NCI-H510A (cell line): ENCODE measurements around the gene ALG9.

Experiments used
- DNase-seq: peaks from one replicate; lab custom pipeline; 2025; lab: John Stamatoyannopoulos, UW

The ALG9 gene

GRCh38 chr11:111879637-111879960 is 8.2 kb upstream of the ALG9 start:
- DNase-seq = no peak

GRCh38 chr11:111878849-111879636 is 7.7 kb upstream of the ALG9 start, which contains the start of the genes CFAP68 and FDXACB1:
TSS of gene CFAP68 (plus strand) at chr11:111879541. CDS start at chr11:111879561, 20 bp downstream.
TSS of gene FDXACB1 (minus strand) at chr11:111879165. CDS start at chr11:111879132, 33 bp downstream.
- DNase-seq = peak; percentile 96

DNA sequence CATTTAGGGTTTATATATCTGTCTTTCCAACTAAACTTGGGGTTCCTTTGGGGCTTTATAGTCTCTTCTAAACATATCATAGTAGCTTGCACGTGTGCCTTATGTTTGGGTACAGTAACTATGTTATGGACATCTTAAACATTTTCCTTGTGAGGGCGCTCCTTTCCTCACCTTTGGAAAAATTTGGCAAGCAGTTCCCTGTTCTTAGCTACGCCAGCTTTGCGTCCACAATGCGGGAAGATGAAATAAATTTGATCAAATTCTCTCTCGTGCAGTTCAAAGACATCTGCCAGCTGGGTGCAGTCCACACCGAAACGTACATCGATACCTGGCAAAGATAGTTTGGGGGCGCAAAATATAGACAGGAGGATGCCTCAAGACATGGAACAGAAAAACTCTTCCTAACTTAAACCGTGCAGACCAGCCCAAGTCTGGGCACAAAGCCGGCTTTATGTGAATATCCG is 7.0 kb upstream of the ALG9 start:
- DNase-seq = no peak

- DNase-seq = no peak
Observed at GRCh38 chr11:111871693-111872161, 346 bp upstream of the ALG9 start.

- DNase-seq = no peak
Observed at GRCh38 chr11:111870522-111870885, 877 bp downstream of the ALG9 start.

- no peak for DNase-seq
Observed at GRCh38 chr11:111870113-111870512, 1.3 kb downstream of the ALG9 start.

DNA sequence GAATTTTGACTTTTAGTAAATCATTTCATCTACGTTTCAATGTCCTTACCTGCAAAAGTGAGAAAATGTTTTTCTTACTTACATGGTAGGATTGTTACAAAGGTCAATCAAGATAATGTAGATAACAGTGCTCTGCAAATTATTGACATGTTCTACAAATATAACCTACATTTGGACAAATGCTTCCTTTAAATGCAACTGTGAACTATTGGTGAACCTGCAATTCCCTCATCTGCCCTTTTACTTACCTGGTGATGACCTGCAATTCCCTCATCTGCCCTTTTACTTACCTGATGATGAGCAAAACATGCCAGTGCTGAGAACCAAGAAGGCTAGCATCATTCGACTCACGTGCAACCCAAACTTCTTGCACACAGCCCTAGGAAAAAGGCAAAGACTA is 11.1 kb downstream of the ALG9 start:
- DNase-seq = no peak

- DNase-seq = no peak
Observed at GRCh38 chr11:111855506-111855905, 15.9 kb downstream of the ALG9 start.

DNA sequence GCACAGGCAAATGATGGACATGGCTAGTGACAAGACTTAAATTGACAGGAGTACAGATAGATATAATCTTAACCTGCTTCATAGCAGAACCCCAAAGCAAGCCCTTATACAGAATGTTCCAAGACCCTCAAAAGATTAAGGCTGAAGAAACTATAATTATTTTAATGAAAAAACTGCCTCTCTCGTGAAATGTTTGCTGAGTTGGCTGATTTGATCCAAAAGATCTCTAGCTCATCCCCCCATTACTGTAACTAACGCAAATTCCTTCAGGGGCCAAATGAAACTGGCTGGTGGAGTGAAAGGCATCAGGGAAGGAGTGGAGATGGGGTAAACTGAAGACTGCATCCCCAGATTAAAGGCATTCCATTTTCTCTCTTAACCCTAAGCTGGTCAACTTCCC is 19.3 kb downstream of the ALG9 start:
- DNase-seq = no peak

DNA sequence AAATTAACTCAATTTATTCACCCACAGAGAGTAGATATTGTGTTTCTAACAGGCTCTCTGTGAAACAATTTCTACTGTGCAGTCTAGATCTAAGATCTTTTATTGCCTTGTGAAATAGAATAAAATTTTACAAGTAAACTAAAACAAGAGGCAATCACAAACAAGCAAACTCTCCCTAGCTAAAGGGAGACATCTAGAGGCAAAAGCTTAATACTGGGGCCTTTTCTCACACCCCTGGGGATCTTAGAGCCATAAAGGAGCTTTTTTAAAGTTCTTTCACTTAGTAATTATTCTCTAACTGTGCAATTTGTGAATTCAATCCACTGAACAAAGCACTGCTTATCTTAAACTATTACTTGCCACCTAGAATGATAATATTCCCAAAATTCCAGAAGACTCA is 19.7 kb downstream of the ALG9 start:
- DNase-seq = no peak

GRCh38 chr11:111851067-111851466 is 20.3 kb downstream of the ALG9 start:
- no peak for DNase-seq

GRCh38 chr11:111849631-111850030 is 21.8 kb downstream of the ALG9 start:
- no peak for DNase-seq

DNA sequence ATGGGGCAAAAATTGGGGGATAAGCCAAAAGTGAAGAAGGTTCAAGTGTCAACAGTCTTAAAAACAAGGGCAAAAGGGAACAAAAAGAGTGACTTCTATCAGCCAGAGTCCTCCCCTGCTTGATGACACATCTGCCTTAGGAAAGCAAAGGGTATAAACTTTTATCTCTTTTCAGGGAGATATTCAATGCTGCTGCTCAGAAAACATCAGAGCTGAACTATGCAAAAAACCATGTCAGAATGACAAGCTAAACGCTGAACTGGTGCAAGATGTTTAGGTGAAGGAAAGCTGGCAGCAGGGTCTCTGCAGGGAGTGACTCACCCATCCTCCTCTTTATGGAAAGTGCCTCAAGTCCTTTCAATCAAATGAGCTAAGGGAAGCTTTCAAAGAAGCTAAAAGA is 24.7 kb downstream of the ALG9 start:
- DNase-seq = no peak

- no peak for DNase-seq
Observed at GRCh38 chr11:111846063-111846462, 25.3 kb downstream of the ALG9 start.

GRCh38 chr11:111845276-111846028 is 25.9 kb downstream of the ALG9 start:
- no peak for DNase-seq

DNA sequence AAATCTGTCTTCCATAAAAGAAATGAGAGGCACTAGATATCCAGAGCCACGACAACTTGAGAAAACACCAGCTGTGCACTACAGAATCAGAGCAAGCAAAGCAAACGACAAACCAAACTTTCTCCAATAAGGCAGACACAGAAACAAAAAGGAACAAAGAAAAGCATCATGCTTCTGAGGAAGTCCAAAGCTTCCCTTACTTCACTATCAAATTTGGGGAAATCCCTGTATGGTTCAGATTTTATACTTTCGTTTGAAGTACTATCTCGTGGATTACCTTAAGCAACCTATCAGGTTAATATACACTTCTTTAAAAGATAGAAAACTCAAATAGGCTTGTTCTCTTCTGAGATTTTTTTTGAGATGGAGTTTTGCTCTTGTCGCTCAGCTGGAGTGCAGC is 27.7 kb downstream of the ALG9 start:
- no peak for DNase-seq

DNA sequence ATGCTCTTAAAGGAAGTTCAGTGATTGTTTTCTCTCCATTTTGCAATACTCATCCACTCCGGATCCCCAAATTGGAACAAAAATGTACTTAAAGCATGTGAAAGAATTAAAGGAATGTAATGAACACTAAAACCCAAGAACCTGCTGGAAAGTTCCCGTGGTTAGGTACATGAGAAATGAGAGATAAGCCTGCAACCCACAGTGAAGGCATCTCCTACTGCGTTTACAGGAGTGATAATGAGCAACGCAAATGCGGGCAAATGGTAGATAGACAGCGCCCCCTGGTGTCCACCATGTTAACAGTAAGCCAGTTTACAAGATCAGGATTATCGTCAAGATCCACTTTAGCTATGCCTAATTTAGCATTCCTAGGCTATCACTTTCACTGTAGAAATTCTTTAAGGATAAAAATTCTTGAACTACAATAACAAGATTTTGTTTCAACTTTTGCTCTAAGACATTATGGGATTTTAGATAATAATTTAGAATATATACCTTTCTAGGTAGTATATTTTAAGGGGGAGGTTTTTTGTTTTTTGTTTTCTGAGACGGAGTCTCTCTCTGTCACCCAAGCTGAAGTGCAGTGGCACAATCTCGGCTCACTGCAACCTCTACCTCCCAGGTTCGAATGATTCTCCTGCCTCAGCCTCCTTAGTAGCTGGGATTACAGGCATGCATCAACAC is 29.9 kb downstream of the ALG9 start:
- DNase-seq = peak; percentile 40

GRCh38 chr11:111840143-111840542 is 31.2 kb downstream of the ALG9 start:
- DNase-seq = no peak

DNA sequence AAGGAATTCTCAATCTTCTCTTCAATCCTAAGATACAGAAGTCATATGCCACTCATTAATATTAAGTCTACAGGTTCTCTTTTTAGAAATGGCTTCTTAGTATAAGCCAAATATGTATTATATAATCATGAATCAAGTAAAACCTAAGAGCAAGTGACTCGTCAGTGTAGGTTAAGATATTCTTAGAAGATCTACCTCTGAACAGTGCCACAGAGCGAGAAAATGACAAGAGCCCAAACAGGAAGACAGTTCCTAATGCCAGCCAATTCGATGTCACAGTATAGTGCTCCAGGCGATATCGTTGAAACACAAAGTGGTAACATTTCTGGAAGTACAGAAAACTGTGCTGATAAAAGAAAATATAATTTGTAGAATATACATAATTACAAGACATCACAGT is 33.3 kb downstream of the ALG9 start:
- DNase-seq = no peak

DNA sequence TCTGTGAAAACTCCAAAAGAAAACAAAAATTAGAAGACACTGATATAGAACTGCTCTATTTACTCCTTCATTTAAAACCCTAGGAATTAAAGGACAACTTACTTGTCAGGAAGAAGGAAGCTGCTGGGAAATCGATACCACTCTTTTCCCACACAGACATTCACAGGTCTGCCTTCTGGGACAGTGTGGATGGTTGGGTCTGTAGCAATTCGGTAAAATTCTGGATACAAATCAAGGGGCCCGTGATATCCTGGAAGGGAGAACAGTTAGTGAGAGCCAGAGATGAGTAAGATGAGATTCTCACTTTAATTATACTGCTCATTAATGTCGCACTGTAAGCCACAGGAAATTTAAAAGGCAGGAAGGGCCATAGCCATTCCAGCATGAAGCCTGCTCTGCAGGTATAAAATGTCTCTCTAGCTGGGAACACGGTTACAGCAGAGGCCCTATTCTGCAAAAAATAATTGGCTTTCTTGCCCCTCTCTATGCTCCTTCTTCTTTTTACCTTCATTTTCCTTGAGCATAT is 34.0 kb downstream of the ALG9 start:
- no peak for DNase-seq

GRCh38 chr11:111836721-111837120 is 34.7 kb downstream of the ALG9 start:
- DNase-seq = no peak

DNA sequence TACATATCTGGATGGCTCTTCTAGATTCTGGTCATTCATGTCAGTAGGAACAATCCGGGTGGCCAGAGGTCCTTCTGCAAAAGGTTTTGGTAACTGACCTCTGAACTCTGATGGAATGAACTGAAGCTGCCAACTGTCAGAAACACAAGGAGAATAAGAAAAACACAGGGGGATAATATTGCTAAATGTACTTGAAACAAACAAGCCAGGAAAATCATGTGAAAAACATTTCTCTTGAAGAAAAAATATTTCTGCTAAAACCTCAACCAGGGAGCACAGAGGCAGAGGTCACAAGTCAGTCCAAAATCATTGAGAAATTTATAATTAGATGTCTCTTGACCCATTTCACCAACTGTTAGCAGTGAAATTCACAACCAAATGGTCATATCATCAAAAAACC is 35.2 kb downstream of the ALG9 start:
- no peak for DNase-seq
